Bronchial epithelial cell (primary cell): ENCODE data around the gene APAF1. TPM values are rescaled to one million over a fixed set of nuclear protein-coding genes. Genes with fewer than 3 reads are reported as not detected.

Experiments used
- DNase-seq: peaks from one replicate; pipeline ENCODE4 v3.0.0-alpha.2; 2010; ENCODE audit warnings: low read depth
- FAIRE-seq: peaks from 2 replicates; lab custom pipeline; 2011; peaks lifted over from hg19 to GRCh38; lab: Jason Lieb, UNC
- H3K27me3 ChIP-seq: 2 replicates; pipeline ENCODE4 v1.5.1; 2011; ENCODE audit warnings: low read length; ENCODE audit not compliant: control insufficient read depth, insufficient read depth
- H3K36me3 ChIP-seq: 2 replicates; pipeline ENCODE4 v1.5.1; 2011; ENCODE audit warnings: low read length; ENCODE audit not compliant: control insufficient read depth, insufficient read depth
- H3K4me3 ChIP-seq: 2 replicates; pipeline ENCODE4 v1.5.1; 2011; ENCODE audit warnings: mild to moderate bottlenecking, low read depth, low read length, control low read depth
- total RNA-seq: library from RNA; depleted of rRNA; stranded (reverse); fragments of >200 nt; gene quantifications from 2 replicates; pipeline ENCODE4 v1.2.1, GENCODE V29; 2014
- TF ChIP-seq, protein P1 (sequence below): IDR thresholded peaks from 2 replicates; pipeline ENCODE4 v1.5.1; 2011; ENCODE audit warnings: mild to moderate bottlenecking, moderate library complexity, low read length, control low read depth, inconsistent platforms; ENCODE audit not compliant: insufficient read depth, severe bottlenecking

APAF1 gene
- total RNA-seq, 1 donor from 2014 or later, result 12.4 TPM

DNA sequence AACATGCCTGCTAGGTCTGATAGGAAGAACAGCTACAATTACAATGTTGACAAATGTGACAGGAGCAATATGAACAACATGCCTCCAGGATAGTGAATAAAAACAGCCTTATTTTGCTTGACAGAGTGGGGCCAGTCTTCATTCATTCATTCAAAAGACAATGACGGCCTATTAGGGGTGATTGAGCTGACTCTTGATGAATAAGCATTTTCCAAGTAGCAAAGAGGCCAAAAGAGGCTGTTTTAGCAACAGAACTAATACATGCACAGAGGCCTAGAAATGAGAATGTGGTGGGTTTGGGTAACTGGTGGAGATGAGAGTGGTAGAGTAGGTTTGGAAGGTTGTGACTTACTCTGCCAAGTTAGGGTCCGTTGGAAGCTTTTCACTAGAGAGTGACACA is 138.3 kb downstream of the APAF1 start:
- FAIRE-seq (no peak), DNase-seq (no peak)
- no peaks in the 10 kb centered on the region for H3K36me3 ChIP-seq
- TF ChIP-seq, protein P1, sequence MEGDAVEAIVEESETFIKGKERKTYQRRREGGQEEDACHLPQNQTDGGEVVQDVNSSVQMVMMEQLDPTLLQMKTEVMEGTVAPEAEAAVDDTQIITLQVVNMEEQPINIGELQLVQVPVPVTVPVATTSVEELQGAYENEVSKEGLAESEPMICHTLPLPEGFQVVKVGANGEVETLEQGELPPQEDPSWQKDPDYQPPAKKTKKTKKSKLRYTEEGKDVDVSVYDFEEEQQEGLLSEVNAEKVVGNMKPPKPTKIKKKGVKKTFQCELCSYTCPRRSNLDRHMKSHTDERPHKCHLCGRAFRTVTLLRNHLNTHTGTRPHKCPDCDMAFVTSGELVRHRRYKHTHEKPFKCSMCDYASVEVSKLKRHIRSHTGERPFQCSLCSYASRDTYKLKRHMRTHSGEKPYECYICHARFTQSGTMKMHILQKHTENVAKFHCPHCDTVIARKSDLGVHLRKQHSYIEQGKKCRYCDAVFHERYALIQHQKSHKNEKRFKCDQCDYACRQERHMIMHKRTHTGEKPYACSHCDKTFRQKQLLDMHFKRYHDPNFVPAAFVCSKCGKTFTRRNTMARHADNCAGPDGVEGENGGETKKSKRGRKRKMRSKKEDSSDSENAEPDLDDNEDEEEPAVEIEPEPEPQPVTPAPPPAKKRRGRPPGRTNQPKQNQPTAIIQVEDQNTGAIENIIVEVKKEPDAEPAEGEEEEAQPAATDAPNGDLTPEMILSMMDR, result no peak
- no peak overlapping the region for H3K4me3 ChIP-seq
- no peaks in the 10 kb centered on the region for H3K27me3 ChIP-seq

Other genes with a start within 250 kb of the APAF1 start
- 34.1 and 45.0 TPM in 2 replicates for gene TMPO, start 129.7 kb upstream of the APAF1 start, total RNA-seq
- 503 and 786 TPM in 2 replicates for gene SLC25A3, start 51.6 kb upstream of the APAF1 start, total RNA-seq
- gene IKBIP, start 502 bp upstream of the APAF1 start, total RNA-seq, result 4.2 and 10.0 TPM in 2 replicates